GM12874 (cell line): Measurements from ENCODE around the gene GCSH.

Source experiments
- CTCF ChIP-seq: IDR thresholded peaks from 2 replicates; pipeline ENCODE4 v1.5.1; 2011; ENCODE audit warnings: low read depth, mild to moderate bottlenecking, control low read depth, low read length, moderate library complexity; ENCODE audit not compliant: insufficient read depth

Gene GCSH

DNA sequence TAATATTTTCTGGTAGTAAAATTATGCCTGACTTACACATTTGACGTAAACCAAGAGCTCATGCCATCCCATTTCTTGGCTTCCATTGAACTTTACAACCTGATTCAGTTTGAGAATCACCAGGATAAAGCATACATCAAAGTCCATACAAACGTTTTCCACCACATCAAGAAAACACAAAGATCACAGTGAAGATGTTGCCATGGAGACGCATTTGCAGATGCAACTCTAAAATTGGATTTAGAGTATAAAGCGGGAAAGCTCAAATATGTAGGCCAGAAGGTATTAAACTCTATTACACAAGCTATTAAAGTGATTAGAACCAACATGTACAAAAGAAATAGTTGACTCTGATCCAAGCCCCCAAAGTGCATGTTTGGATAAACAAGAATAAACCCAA is 29.5 kb downstream of the GCSH start:
- no peak for TF ChIP-seq CTCF

- TF ChIP-seq CTCF, result no peak
Measured at GRCh38 chr16:81061871-81062608, 34.2 kb downstream of the GCSH start.

DNA sequence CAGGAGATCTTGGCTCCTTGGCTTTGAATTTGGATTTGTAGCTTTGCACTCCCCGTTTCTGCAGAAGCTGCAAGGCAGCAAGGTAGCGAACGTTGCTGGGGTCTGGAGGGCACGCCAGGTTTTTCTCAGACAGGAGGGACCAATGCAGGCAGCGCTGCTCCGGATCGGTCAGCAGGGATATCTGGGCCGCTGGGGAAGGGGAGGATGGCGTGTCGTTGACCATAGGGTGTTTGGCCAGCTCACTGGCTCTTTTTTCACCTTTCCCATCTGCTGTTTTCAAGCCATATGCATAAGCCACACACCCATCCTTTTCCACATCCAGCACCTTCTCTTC is 34.9 kb downstream of the GCSH start:
- TF ChIP-seq CTCF, result no peak

DNA sequence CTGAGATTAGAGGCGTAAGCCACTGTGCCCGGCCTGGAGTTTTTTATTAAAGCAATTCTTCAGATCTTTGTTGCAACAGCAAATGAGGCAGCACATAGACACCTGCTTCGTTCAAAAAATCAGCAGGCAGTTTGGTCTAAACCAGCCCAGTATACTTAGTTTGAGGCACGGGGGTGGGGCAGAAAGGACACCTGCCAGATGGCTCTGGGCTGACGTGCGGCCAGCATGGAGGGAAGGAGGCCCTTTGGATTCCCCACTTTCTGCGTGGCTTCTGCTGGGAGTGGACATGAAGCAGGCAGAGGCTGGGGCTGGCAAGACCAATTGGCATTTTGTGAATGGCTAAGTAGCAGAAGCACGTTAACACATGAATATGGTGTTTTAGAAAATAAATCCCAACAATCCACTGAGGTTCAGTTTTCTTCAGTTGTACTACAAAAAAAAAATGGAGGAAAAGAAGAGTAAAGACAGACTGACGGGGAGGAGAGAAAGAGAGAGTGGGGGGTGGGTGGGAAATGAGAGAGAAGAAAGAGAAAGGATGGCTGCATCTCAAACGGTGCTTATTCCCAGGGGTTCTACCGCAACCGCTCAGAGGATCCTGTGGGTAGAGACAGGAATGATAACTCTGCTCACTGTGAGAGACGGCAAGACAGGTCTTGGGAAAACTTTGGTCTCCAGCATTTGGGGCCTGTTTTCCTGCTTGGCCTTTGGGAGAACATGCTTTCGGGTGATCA is 35.5 kb downstream of the GCSH start:
- no peak for TF ChIP-seq CTCF

DNA sequence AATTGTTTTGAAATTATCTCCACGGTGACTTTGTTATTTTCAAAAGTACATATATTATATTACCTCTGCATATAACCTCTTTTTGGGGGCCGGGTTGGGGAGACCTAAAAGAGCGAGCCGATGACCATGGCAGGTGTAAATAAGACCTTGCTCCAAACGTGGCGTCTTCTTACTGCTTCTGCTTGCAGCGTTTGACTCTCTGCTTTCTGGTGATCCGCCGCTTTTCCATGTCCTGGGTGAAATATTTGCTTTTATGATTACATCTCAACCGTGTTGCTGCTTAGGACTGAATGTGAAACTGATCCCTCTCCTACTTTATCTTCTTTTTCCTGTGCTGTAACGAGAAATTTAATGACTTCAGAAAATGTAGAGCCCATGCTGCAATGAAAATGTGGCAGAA is 42.4 kb downstream of the GCSH start:
- no peak for TF ChIP-seq CTCF

GRCh38 chr16:81042821-81043220 is 53.4 kb downstream of the GCSH start:
- TF ChIP-seq CTCF, result no peak

DNA sequence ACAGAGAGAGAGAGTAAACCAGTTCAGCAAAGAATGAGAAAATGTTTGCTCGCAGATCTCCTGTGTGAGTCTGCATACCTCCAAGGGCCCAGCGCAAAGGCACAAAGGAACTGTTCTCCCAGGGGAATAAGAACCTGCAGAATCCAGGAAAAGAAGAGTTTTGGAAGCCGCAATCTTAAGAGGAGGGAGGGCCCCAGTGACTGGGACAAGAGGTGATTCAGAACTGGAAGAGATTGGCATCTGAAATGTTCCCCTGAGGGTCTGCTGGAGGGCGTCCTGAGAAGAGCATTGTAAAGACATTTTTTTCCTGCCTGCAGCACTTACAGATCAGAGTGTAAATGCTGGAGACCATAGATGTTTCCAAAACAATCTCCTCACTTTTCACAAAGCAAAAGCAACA is 54.5 kb downstream of the GCSH start:
- TF ChIP-seq CTCF, result no peak
